ENCODE results near the gene NRIP1.

DNA sequence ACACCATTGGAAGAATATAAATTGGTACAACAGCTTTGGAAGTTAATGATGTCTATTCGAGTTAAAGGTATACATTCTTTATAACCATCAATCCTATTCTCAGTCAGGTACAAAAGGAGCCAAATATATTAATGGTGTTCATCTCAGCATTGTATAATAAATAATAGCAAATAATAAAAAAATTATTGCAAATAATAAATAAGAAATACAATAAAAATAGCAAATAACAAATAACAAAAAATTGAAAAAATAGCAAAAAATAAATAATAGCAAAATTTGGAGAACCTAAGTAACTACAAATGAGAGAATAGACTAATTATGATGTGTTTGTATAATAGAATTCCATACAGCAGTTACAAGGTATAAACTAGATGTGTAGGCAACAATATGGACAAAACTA lies 25.6 kb upstream of the NRIP1 start:
- TF ChIP-seq, protein P1, sequence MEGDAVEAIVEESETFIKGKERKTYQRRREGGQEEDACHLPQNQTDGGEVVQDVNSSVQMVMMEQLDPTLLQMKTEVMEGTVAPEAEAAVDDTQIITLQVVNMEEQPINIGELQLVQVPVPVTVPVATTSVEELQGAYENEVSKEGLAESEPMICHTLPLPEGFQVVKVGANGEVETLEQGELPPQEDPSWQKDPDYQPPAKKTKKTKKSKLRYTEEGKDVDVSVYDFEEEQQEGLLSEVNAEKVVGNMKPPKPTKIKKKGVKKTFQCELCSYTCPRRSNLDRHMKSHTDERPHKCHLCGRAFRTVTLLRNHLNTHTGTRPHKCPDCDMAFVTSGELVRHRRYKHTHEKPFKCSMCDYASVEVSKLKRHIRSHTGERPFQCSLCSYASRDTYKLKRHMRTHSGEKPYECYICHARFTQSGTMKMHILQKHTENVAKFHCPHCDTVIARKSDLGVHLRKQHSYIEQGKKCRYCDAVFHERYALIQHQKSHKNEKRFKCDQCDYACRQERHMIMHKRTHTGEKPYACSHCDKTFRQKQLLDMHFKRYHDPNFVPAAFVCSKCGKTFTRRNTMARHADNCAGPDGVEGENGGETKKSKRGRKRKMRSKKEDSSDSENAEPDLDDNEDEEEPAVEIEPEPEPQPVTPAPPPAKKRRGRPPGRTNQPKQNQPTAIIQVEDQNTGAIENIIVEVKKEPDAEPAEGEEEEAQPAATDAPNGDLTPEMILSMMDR (IDR thresholded peaks at IDR 0.05) = no peak
- TF ChIP-seq POLR2A (IDR thresholded peaks at IDR 0.05) = no peak
